ENCODE results near the gene PHACTR3.

Gene PHACTR3

DNA sequence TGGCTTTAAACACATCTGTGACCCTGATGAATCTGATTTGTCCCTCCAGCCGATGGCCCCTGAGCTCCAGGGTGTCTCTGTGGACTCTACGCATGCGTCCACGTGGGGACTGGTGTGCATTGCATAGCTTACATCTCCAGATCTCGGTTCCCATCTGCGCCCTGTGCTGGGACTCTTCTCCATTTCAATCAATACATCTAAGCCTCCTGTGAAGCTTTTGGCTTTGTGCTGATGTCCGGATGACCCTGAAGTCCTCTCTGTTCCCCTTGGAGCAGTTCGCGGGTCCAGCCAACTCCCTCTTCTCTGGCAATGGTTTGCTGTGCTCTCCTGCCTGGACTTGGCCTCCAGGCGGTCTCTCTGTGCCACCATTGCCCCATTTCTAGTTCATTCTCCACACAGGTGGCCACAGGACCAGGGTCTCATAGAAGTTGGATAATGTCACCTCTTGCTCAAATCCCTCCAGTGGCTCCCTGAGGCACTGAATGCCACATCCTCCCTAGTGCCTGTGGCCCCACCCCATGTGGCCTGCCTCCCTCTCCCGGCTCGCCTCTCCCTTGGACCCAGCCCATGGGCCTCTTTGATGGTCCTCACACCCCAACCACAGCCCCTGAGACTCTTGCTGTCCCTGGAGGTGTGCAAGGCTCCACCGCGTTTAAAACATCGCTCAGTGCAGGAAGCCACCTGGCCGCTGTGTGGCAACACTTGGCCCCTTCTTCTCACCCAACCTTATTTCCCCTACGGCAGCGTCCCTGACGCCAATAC, 173.7 kb downstream of the PHACTR3 start:
- TF ChIP-seq CREB1 (IDR thresholded peaks at IDR 0.05; ENCODE audit: low read depth): no peak
- no peak for TF ChIP-seq EP300 (IDR thresholded peaks at IDR 0.05; ENCODE audit: borderline replicate concordance)
- no peak for TF ChIP-seq ZBTB7A (IDR thresholded peaks at IDR 0.05; ENCODE audit: low read depth)
- no peak for TF ChIP-seq NFIC (IDR thresholded peaks at IDR 0.05)
- no peak for TF ChIP-seq CEBPB (IDR thresholded peaks at IDR 0.05)
- TF ChIP-seq, protein P1, sequence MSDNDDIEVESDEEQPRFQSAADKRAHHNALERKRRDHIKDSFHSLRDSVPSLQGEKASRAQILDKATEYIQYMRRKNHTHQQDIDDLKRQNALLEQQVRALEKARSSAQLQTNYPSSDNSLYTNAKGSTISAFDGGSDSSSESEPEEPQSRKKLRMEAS (IDR thresholded peaks at IDR 0.05): no peak

- TF ChIP-seq TCF12 (IDR thresholded peaks at IDR 0.05; ENCODE audit: low read depth) (no peak), USF1 (IDR thresholded peaks at IDR 0.05) (no peak), NFIC (IDR thresholded peaks at IDR 0.05) (no peak), ZBTB7A (IDR thresholded peaks at IDR 0.05; ENCODE audit: low read depth) (no peak), RAD21 (IDR thresholded peaks at IDR 0.05; ENCODE audit: low read depth) (no peak), EP300 (IDR thresholded peaks at IDR 0.05; ENCODE audit: borderline replicate concordance) (no peak), CEBPB (IDR thresholded peaks at IDR 0.05) (no peak), TEAD4 (IDR thresholded peaks at IDR 0.05) (no peak), EGR1 (IDR thresholded peaks at IDR 0.05) (no peak)
Observed at GRCh38 chr20:59778615-59779200, 174.4 kb downstream of the PHACTR3 start.

DNA sequence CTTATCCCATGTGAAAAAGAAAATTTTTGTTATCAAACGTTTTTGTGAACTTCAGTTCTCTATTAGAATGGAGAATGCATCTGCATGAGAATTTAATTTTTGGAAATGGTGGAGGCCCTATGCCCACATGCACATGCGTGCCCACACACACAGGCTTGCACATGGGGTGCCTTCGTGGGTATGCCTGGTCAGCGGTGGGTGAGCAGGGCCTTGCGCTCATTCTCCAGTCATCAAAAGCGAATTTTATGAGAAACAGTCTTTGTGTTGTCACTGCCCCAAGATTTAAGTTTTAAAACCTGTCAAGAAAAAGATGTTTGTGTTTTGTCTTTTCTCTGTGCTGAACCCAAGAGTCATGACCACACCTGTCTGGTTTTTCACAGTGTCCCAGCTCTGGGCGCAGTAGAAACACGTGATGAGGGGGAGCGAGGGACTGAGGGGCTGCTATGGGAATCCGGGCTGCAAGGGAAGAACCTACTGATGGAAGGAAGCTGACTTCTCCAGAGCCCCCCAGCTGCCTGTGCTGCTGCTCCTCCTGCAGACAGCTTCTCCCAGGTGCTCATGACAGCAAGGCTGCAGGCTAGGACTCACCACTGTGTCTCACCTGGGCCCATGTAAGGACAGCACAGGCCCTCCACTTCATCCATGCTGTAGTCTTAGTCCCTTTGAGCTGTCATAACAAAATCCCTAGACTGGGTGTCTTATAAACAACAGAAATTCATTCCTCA, 175.5 kb downstream of the PHACTR3 start:
- TF ChIP-seq USF1 (IDR thresholded peaks at IDR 0.05): no peak
- no peak for TF ChIP-seq EGR1 (IDR thresholded peaks at IDR 0.05)
- no peak for TF ChIP-seq TCF12 (IDR thresholded peaks at IDR 0.05; ENCODE audit: low read depth)
- TF ChIP-seq YY1 (IDR thresholded peaks at IDR 0.05; ENCODE audit: low read depth): no peak
- TF ChIP-seq CEBPB (IDR thresholded peaks at IDR 0.05): no peak
- TF ChIP-seq EP300 (IDR thresholded peaks at IDR 0.05; ENCODE audit: borderline replicate concordance): no peak
- no peak for TF ChIP-seq TAF1 (IDR thresholded peaks at IDR 0.05; ENCODE audit: low read depth)

DNA sequence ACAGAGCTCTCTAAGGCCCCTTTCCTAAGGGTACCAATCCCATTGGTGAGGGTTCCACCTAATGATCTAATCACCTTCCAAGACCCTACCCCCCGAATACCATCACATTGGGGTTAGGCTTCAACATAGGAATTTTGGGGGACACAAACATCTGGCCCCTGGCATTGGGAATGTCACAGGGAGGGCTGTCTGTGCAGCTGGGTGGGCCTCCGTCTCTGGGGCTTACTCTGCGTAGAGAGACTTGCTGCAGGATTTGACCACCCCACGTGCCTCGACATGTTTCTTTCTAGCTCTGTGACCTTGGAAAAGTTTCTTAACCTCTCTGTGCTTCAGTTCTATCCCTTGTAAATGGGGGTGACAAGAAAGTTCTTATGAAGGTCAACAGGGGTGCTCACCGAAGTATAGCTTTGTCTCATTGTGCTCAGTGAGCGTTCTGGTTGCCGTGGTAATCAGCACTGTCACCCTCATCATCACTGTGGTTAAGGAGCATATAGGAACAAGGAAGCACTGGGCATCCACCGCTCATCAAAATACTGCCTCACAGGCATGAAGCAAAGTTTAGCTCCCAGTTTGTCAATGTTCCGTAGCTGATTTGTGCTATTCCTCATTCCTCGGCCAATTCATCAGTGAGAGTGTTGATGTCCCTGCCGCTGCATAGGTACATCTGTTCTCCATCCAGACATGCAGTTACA, 176.3 kb downstream of the PHACTR3 start:
- no peak for TF ChIP-seq TCF12 (IDR thresholded peaks at IDR 0.05; ENCODE audit: low read depth)
- no peak for TF ChIP-seq YY1 (IDR thresholded peaks at IDR 0.05; ENCODE audit: low read depth)
- TF ChIP-seq ZBTB7A (IDR thresholded peaks at IDR 0.05; ENCODE audit: low read depth): no peak
- no peak for TF ChIP-seq CREB1 (IDR thresholded peaks at IDR 0.05; ENCODE audit: low read depth)
- TF ChIP-seq EP300 (IDR thresholded peaks at IDR 0.05; ENCODE audit: borderline replicate concordance): no peak

DNA sequence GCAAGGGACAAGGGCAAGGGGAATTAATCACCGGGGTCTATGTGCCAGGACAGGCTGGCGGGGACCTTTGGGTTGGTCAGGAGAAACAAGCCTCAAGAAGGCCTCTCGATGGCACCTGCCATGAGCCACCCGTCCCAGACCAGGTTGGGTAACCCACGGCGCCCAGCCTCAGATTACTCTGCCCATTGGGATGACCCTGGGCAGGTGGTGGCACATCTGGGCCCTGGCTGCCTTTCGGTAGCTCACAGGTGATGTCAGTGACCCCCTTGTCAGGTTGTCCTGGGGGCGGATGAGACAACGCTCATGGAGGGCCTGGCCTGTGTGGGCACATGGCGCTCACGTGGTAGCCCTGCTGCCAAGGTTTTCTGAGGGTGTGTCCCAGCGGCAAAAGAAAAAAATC, 176.9 kb downstream of the PHACTR3 start:
- TF ChIP-seq ZBTB7A (IDR thresholded peaks at IDR 0.05; ENCODE audit: low read depth): no peak
- no peak for TF ChIP-seq REST (IDR thresholded peaks at IDR 0.05; ENCODE audit: low read depth)
- no peak for TF ChIP-seq FOXM1 (IDR thresholded peaks at IDR 0.05; ENCODE audit: borderline replicate concordance, low read depth)
- no peak for TF ChIP-seq NFIC (IDR thresholded peaks at IDR 0.05)
- TF ChIP-seq USF1 (IDR thresholded peaks at IDR 0.05): no peak
- TF ChIP-seq EP300 (IDR thresholded peaks at IDR 0.05; ENCODE audit: borderline replicate concordance): no peak
- TF ChIP-seq TCF12 (IDR thresholded peaks at IDR 0.05; ENCODE audit: low read depth): no peak
- TF ChIP-seq, protein P1 (IDR thresholded peaks at IDR 0.05): no peak
- no peak for TF ChIP-seq EGR1 (IDR thresholded peaks at IDR 0.05)
- no peak for TF ChIP-seq TEAD4 (IDR thresholded peaks at IDR 0.05)
- no peak for TF ChIP-seq TAF1 (IDR thresholded peaks at IDR 0.05; ENCODE audit: low read depth)
- TF ChIP-seq RAD21 (IDR thresholded peaks at IDR 0.05; ENCODE audit: low read depth): no peak
- no peak for TF ChIP-seq CEBPB (IDR thresholded peaks at IDR 0.05)
- no peak for TF ChIP-seq CREB1 (IDR thresholded peaks at IDR 0.05; ENCODE audit: low read depth)
- no peak for TF ChIP-seq YY1 (IDR thresholded peaks at IDR 0.05; ENCODE audit: low read depth)

DNA sequence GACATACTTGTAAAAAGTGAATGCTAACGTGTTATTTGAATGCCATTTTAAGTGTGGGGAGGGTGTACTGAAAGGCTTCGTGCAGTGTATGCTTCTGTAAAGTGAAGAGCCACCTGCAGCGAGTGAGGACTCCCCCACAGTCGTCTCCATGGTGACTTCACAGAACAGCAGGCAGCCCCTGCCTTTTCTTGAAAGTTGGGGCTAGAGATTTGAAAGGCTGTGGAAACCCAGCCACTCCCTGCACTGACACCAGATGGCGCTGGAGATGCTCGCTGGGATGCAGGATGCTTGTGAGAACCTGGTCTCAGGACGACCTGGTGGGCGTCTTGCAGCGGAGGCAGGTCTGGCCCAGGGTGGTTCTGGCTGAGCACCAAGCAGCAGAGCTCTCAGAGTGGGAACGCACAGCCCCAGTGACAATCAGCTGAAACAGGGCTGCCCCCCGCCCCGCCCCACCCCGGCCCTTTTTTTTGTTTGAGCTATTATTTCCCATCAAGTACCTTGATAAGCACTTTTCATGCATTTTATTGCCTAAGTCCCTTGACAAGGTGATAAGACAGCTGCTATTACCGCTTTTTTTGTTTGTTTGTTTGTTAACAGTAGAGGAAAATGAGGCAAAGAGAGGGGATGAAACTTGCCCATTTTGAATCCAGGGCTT, 178.8 kb downstream of the PHACTR3 start:
- TF ChIP-seq EP300 (IDR thresholded peaks at IDR 0.05; ENCODE audit: borderline replicate concordance): no peak
- no peak for TF ChIP-seq CEBPB (IDR thresholded peaks at IDR 0.05)
- peak; percentile 58 for TF ChIP-seq RAD21 (IDR thresholded peaks at IDR 0.05; ENCODE audit: low read depth)

All from Ishikawa (cell line).